Thyroid gland (tissue), 4 donors: ENCODE data around the gene FNDC10.

Experiments
- CTCF ChIP-seq, 6 experiments: fragments of 200-600 bp in 3 of 6; fragments of 450-650 bp in 3 of 6; sonication (generic) in 3 of 6; IDR thresholded peaks; one replicate each; pipeline ENCODE4 v1.5.1; 2016 to 2019; ENCODE audit warnings: antibody characterized with exemption in 6 of 6, mild to moderate bottlenecking in 2 of 6, inconsistent platforms in 1 of 6, moderate library complexity in 1 of 6
- POLR2A ChIP-seq, 2 donors: fragments of 450-650 bp; IDR thresholded peaks; one replicate each; pipeline ENCODE4 v1.6.1; 2017; ENCODE audit warnings: antibody characterized with exemption in 2 of 2, mild to moderate bottlenecking in 2 of 2, moderate library complexity in 1 of 2

GRCh38 chr1:1617516-1617915 lies 17.6 kb upstream of the FNDC10 start:
- TF ChIP-seq CTCF (IDR thresholded peaks at IDR 0.05) (no peak), POLR2A (IDR thresholded peaks at IDR 0.05) (no peak)
